ENCODE measurements around the gene SHKBP1.
"Not testable (repeated sequence)": the region's sequence is repeated elsewhere in the genome, so short reads cannot be mapped to it uniquely, and the experiment has no call there.

The SHKBP1 gene

DNA sequence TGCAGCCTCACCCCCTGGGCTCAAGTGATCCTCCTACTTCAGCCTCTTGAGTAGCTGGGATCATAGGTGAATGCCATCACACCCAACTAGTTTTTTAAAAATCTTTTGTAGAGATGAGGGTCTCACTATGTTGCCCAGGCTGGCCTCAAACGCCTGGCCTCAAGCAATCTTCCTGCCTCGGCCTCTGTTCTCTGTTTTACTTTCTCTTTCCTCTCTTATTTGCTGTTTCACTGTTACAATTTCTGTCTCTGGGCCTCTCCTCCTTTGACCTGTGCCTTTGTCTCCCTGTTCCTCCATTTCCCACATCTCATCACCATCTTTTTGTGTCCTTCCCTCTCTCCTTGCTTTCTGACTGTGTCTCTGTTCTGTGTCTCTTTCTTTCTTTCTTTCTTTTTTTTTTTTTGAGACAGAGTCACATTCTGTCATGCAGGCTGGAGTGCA lies 9.3 kb downstream of the SHKBP1 start:
- no peak for DNase-seq (ENCODE audit: low spot score)

DNA sequence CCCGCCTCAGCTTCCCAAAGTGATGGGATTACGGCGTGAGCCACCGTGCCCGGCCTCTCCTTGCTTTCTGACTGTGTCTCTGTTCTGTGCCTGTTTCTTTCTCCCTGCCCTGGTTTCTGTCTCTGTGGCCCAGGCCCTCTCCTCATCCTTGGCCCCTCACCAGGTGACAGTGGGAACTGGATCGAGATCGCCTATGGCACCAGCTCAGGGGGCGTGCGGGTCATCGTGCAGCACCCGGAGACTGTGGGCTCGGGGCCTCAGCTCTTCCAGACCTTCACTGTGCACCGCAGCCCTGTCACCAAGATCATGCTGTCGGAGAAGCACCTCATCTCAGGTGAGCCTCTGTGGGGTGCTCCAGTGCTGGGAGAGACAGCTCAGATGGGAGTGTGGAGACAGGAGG lies 9.9 kb downstream of the SHKBP1 start:
- no peak for DNase-seq (ENCODE audit: low spot score)

DNA sequence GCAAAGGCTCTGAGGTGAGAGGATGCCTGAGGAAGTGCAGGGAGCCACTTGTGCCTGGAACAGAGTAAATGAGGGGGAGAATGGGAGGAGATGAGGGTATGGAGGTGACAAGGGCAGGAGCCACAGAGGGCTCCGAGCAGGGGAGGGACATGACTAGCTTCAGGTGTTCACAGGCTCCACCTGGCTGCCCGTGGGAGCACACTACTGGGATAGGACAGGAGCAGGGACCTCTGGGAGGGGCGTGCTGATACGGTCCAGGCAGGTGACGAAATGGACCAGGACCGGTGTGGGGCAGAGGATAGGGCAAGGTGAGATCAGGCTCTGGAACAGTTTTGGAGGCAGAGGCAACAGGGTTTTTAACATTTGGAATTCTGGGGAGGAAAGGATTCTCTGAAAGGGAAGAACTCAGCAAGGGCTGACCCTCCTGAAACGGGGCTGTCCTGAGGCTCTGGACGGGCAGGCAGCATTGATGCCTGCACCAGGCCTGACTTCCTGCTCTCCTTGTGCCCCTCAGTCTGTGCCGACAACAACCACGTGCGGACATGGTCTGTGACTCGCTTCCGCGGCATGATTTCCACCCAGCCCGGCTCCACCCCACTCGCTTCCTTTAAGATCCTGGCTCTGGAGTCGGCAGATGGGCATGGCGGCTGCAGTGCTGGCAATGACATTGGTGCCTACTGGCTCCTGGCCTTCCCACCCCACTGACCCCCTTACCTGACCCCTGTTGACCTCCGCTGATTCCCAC lies 11.6 kb downstream of the SHKBP1 start:
- peak; percentile 42 for DNase-seq (ENCODE audit: low spot score)

DNA sequence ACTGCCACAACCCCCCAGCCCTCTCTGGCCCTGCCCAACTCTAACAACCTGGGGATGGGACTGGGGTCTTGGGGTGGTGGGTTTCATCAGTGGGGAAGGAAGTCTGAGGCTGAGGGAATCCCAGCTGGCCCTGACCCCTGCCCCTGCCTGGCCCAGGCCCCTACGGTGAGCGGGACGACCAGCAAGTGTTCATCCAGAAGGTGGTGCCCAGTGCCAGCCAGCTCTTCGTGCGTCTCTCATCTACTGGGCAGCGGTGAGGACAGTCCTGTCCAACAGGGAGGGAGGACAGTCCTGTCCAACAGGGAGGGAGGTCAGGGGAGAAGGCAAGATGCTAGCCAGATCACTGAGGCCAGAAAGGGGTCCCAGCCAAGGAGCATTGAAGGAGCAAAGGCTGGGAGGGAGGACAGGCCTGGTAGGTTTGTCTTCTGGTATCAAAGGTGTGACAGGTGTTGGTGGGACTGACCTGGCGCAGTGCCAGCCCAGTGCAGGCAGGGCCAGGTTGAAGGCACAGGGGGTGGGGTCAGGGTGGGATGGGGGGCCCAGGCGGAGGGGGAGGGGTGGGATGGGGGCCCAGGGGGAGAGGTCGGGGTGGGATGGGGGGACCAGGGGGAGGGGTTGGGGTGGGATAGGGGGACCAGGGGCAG lies 12.4 kb downstream of the SHKBP1 start:
- no peak for DNase-seq (ENCODE audit: low spot score)

DNA sequence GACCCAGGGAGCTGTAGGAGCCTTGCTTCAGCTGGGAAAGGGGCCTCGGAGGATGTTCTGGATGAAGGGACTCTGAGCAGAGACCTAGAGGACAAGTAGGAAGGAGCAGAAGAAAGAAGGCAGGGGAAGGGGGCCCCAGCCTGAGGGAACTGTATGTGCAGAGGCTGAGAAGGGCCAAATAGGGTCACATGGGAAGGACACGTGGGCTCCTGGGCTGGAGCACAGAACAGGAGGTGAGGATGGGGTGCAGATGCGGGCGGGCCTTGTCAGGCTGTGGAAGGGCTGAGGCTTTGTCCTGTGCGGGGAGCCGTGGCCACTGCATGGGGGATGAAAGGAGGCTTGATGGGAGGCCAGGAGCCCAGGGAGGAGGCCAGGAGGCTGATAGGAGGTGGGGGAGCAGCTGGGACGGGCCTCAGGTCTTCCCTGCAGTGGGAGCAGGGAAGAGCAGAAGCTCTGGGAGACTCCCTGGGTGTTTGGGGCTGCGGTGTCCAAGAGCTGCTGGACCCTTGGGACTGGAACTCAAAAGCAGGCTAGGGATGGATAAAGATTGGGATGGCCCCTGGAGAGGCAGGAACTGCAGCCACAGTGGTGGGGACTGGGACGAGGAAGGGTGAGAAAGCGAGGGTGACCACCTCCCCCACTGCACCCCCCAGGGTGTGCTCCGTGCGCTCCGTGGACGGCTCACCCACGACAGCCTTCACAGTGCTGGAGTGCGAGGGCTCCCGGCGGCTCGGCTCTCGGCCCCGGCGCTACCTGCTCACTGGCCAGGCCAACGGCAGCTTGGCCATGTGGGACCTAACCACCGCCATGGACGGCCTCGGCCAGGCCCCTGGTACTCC lies 13.1 kb downstream of the SHKBP1 start:
- DNase-seq (ENCODE audit: low spot score) = no peak

DNA sequence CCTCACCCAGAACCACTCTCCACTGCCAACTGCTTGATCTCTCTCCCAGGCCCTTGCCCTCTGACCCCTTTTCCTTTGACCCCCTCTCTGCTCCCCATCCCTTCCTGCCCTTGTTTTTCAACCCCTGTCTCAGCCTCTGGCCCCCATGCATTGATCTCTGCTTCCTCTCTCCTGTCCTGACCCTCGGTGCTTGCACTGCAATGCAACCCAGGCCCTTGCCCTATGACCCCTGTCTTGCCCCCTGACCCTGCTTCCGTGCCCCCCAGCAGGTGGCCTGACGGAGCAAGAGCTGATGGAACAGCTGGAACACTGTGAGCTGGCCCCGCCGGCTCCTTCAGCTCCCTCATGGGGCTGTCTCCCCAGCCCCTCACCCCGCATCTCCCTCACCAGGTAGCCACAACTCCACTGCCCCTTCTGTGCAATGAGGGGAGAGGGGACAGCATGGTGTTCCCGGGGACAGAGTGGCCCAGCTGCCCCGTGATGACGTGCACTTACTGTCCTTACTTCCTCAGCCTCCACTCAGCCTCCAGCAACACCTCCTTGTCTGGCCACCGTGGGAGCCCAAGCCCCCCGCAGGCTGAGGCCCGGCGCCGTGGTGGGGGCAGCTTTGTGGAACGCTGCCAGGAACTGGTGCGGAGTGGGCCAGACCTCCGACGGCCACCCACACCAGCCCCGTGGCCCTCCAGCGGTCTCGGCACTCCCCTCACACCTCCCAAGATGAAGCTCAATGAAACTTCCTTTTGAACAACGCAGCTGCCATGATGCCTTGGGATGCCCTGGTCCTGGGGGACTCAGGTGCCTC lies 14.0 kb downstream of the SHKBP1 start:
- no peak for DNase-seq (ENCODE audit: low spot score)

DNA sequence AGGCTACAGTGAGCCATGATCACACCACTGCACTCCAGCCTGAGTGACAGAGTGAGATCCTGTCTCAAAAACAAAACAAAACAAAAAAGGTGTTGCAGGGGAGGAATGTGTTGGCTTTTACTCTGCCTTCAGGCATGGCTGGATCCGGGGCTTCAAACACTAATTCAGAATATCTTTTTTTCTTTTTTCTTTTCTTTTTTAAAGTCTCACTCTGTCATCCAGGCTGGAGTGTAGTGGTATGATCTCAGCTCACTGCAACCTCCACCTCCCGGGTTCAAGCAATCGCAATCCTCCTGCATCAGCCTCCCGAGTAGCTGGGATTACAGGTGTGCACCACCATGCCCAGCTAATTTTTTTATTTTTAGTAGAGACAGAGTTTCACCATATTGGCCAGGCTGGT lies 15.1 kb downstream of the SHKBP1 start:
- not testable (repeated sequence) for DNase-seq (ENCODE audit: low spot score)

DNA sequence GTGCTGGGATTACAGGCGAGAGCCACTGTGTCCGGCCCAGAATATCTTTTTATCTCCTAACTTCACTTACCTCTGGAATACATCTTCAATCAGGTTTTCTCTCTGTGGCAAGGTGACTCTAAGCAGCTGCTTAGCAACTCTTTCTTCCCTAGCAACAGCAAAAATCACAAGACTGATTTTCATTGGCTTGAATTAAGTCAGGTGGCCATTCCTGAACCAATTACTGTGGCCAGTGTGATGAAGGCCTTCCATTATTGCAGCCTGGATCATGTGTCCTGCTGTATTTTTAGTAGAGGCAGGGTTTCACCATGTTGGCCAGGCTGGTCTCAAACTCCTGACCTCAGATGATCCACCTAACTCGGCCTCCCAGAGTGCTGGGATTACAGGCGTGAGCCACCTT lies 15.5 kb downstream of the SHKBP1 start:
- peak; percentile 74 for DNase-seq (ENCODE audit: low spot score)

DNA sequence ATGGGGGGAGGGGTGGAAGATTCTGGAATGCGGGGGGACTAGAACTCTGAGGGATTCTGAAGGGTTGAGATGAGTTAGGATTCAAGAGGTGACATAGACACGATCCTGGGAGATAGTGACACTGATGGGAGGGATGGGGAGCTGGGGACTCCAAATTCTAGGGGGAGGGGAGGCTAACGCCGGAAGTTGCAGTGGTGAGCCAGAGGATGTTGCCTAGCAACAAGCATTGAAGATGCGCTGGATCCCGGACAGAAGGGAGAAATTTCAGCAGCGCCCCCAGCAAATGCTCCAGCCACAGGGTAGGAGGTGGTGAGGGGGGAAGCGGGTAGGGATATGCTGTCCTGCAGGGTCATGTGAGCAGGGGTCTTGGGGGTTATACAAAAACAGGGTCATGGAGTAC lies 17.6 kb downstream of the SHKBP1 start:
- DNase-seq (ENCODE audit: low spot score) = peak; percentile 28

DNA sequence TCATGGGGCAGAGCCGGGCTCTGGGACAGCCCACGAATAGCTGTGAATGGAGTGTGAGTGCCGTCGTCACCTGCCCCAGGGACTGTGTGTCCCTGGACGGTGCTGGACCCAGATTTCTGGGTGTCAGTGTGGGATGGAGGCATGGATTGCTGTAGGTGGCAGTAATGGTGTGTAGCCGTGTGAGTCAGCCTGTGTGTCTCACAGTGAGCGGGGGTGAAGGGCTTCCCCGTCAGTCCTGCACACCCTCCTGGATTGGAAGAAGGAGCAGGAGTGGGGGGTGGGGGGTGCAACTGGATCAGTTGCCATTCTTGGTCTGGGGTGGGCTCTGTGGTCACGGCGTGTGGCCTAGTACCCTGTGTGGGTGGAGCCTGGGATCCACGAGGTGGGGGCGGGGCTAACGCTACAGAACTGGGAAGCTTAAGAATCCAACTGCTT lies 18.0 kb downstream of the SHKBP1 start:
- peak; percentile 71 for DNase-seq (ENCODE audit: low spot score)

DNA sequence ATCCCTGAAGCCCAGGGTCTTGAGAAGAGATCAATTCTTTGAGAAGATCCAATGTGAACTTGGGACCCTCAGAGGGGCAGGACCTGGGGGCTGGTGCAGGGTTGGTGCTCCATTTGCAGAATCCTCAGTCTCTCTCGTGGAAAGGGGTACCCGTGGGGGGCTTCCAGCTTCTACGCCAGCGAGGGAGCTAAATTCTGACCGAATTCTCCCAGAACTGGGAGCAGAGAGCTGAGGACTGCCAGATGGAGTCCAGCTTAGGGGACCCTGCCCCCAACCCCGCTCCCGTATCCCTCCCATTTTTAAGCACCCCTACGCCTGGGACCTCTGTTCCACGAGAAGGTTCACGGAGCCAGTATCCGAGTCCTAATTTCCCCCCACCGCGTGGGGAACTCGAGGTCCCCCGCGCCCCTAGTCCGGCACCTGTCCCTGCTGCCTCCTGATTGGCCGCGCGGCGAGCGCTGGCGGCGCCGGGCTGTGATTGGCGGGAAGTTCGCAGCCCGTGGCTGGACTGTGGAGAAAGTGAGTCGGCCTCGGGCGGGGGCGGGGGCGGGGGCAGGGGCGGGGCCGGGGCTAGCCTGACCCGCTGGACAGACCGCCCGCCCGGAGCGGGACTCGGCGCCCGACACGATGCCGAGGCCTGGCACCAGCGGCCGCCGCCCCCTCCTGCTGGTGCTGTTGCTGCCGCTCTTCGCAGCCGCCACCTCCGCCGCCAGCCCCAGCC lies 20.1 kb downstream of the SHKBP1 start:
- DNase-seq (ENCODE audit: low spot score) = peak; percentile 75

DNA sequence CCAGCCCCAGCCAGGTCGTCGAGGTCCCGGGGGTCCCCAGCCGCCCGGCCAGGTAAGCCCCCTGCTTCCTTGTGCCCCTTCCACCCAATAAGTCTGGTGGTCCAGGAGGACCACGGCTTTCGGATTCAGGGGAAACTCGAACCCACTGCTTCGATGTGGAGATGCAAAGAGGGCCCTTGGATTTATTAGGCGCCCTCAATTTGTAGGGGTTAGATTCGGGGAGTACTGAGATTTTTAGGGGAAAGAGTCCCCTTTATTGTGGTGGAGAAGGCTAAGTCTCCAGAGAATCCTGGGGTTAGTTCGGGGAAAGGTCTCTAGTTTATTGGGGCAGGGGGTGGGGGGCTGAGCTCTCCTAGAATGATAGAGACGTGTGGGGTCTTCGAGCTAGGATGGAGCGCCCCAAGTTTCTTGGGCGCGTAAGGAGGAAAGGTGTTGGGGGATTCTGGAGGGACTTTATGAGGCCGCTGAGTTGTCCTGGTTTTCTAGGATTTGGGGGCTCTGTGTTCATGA lies 20.7 kb downstream of the SHKBP1 start:
- DNase-seq (ENCODE audit: low spot score) = no peak

DNA sequence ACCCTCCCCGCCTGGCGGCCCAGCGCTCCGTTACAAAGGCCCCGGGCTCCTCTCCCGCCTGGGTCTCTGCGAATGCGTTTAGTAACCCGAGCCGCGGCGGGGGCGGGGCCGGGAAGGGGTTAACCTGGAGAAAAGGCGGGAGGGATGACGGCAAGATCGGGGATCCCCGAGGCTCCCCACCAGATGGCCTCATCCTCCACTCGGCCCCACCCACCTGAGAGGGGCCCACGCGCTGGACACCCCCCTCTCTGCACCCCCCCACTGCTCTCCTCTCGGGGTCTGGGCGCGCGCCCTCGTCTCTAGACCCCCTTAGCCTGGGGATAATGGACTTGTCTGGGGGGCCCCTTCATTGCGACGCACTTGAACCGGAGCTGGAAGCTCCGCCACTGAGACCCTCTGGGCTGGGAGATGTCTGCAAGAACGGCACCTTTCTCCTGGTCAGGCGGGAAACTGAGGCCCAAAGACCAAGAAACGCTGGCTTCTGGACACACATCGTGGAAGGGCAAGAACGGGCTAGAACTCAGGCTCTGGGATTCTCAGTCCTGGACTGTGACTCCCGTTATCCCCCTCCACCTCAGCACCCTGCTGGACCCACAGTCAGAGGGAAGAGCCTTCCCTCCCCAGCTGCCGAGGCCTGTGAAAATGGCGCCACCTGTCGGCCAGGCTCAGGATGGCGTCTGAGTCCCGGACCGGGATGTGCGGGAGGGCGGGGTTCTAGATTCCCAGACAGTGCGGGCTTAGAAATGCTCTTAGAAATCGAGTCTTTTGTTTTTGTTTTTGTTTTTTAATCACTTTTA lies 21.6 kb downstream of the SHKBP1 start:
- peak; percentile 87 for DNase-seq (ENCODE audit: low spot score)

DNA sequence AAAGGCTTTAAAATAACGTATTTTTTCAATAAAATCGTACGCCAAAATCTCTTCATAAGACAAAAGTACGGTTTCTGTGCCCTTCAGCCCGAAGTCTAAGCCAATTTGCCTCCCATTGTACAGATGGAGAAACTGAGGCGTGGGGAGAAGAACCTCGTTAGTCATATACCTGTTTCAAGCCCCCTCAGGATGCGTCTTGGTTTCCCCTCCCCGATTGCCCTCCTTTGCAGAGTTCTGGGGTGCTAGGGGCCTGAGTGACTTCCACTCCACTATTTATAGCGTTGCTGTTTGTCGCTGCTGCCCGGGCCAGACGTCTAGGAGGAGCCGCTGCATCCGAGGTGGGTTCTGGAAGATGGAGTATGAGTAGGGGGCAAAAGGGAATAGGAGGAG lies 22.2 kb downstream of the SHKBP1 start:
- no peak for DNase-seq (ENCODE audit: low spot score)

DNA sequence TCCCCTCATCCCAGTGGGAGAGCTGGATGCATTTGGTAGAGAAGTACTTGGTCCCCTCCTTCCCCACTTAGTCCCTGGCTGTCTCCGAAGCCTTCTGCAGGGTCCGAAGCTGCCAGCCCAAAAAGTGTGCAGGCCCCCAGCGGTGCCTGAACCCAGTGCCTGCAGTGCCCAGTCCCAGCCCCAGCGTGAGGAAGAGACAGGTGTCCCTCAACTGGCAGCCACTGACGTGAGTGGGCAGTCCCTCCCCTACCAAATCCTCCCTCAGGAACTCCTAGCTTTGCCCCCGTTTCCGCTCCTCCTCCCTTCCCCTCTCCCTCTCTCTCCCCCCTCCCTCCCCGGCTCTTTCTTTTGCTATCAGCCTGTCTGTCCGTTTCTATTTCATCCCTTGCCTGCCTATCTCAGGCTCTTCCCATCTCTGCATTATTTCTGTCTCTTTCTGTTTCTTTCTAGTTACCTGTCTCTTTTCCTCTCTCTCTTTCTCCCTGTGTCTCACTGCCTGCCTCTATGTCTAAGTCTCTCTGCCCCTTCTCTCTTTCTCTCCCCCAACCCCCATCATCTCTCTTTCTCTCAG lies 22.7 kb downstream of the SHKBP1 start:
- DNase-seq (ENCODE audit: low spot score) = peak; percentile 17

DNA sequence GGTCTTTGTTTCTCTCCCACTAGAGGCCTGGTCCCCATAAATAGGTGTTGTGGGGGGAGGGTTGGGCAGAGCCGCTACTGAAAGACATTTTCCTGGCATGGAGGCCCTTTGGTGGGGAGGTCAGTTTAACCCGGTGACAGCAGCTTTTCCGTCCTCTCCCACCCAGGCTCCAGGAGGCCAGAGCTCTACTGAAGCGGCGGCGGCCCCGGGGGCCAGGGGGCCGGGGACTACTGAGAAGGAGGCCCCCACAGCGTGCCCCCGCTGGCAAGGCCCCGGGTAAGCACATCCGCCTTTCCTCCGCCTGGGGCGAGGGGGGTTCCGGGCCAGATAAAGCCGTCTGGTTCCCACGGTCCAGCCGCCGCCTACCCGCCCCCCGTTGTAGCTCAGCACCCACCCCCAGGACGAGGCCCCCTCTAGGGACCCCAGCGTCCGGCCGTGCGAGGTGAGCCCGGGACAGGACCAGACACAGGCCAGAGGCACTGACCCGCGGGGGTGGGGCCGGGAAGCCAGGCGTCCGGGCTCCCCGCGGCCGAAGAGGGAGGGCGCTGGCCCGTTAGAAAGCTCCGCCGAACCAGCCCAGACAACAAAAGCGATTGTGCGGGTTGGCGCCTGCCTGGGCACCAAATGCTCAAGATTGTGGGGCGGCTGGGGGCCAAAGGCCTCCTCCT lies 23.4 kb downstream of the SHKBP1 start:
- no peak for DNase-seq (ENCODE audit: low spot score)

DNA sequence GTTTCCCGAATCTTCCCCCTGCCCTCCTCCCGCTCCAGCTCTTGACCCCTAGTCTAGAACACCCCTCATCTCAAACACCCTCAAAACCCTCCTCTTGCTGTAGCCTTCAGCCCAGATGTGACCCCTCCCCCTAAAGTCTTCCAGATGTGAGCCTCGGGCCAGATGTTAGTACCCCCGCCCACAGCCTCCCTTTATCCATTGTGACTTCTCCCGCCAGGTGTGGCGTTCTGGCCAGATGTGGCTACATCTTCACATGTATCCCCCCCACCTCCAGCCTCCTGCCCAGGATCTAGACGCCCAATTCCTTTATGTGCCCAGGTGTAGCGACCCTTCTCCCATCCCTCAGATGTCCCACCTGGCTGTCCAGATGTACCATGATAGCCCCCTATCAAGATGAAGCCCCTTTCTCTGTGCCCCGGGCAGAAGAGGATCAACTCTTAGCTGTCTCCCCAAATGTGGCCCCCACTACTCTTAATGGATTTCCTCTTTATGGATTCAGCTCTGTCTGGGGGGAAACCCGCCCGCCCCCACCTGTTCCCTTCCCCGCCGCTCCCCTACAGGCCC lies 24.0 kb downstream of the SHKBP1 start:
- DNase-seq (ENCODE audit: low spot score) = no peak

DNA sequence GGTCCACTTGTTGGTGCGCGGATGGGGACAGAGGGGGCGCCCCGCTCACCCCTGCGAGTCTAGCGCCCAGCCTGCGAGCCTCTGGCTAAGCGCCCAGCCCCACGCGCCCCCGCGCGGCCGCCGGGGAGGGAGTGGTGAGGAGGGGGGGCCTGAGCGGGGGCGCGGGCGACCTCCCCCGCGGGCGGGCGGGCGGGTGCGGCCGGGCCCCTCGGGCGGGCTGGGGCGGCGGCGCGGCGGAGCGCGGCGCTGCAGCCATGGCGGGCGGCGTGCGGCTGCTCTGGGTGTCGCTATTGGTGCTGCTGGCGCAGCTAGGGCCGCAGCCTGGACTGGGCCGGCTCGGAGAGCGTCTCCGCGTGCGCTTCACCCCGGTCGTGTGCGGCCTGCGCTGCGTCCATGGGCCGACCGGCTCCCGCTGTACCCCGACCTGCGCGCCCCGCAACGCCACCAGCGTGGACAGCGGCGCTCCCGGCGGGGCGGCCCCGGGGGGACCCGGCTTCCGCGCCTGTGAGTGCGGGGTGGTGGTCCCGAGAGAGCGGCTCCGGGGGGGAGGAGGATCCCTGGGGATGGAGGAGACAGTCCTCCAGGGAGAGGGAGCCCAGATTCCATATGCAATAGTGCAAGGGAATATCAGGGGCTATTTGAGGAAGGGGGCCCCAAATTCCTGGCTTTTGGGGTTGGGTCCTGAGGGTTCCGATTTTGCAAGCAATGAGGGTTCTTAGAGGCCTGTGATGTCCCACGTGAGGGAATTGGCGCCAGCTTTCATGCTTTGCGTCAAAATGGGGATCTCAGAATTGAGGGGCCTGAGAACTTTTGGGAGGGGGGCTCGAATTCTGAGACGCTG lies 24.7 kb downstream of the SHKBP1 start, which contains the start of gene LTBP4:
Gene LTBP4, plus strand, starts transcription at position 236 of the 841 bp plus-strand sequence. Its CDS starts 19 bp downstream, at position 255.
- peak; percentile 21 for DNase-seq (ENCODE audit: low spot score)
